H1 (cell line): ENCODE data around the gene WNK4. TPM values are rescaled to one million over a fixed set of nuclear protein-coding genes. Genes with fewer than 3 reads are reported as not detected.

Experiments
- CTCF ChIA-PET: fragments of 300-600 bp; sonication (Branson Sonifier 250); formaldehyde crosslinking; loops from one replicate; lab custom pipeline; 2021; ENCODE audit not compliant: partially characterized antibody; lab: Charles Lee
- POLR2A ChIA-PET: fragments of 300-600 bp; sonication (Branson Sonifier 250); formaldehyde crosslinking; loops from one replicate; lab custom pipeline; 2021; ENCODE audit warnings: inconsistent platforms; ENCODE audit not compliant: partially characterized antibody; lab: Charles Lee
- DNase-seq, 2 experiments: peaks; one replicate each; pipeline versions ENCODE4 v3.0.0 to v3.0.0-alpha.2; 2010 to 2022; ENCODE audit warnings: low spot score in 2 of 2, low read depth in 1 of 2, mixed read lengths in 1 of 2
- FAIRE-seq: peaks from 2 replicates; lab custom pipeline; 2011; peaks lifted over from hg19 to GRCh38; lab: Jason Lieb, UNC
- H2AFZ ChIP-seq: 2 replicates; pipeline ENCODE4 v1.8.1; 2012; ENCODE audit warnings: low read length, inconsistent platforms
- H2AK5ac ChIP-seq: 2 replicates; pipeline ENCODE4 v1.6.1; 2013; ENCODE audit warnings: low read depth, low read length
- H2BK120ac ChIP-seq: replicated peaks from 2 replicates; pipeline ENCODE3; 2013; ENCODE audit warnings: low read depth, low read length, inconsistent platforms
- H2BK12ac ChIP-seq: 2 replicates; pipeline ENCODE4 v1.6.1; 2013; ENCODE audit warnings: low read depth, low read length
- H2BK15ac ChIP-seq: 2 replicates; pipeline ENCODE4 v1.6.1; 2013; ENCODE audit warnings: low read length
- H2BK20ac ChIP-seq: 2 replicates; pipeline ENCODE4 v1.6.1; 2013; ENCODE audit warnings: low read length
- H2BK5ac ChIP-seq: 2 replicates; pipeline ENCODE4 v1.6.1; 2013; ENCODE audit warnings: low read depth, low read length
- H3K14ac ChIP-seq: 2 replicates; pipeline ENCODE4 v1.6.1; 2013; ENCODE audit warnings: inconsistent platforms; ENCODE audit not compliant: insufficient read length
- H3K18ac ChIP-seq: 2 replicates; pipeline ENCODE4 v1.6.1; 2013; ENCODE audit warnings: low read length; ENCODE audit errors: extremely low read depth
- H3K23ac ChIP-seq: 2 replicates; pipeline ENCODE4 v1.6.1; 2013; ENCODE audit warnings: inconsistent platforms; ENCODE audit not compliant: insufficient read length
- H3K23me2 ChIP-seq: 2 replicates; pipeline ENCODE4 v1.6.1; 2013; ENCODE audit warnings: low read depth, low read length
- H3K27ac ChIP-seq: 2 replicates; pipeline ENCODE4 v1.6.1; 2011; ENCODE audit warnings: low read depth, low read length, inconsistent platforms
- H3K27me3 ChIP-seq, 4 experiments: replicated peaks in 1 of 4; 1 replicate in 1 of 4; 2 replicates in 3 of 4; pipeline versions ENCODE4 v1.6.1 to v1.8.1; 2011 to 2013; ENCODE audit warnings: low read length in 3 of 4, mild to moderate bottlenecking in 3 of 4, inconsistent platforms in 2 of 4, mixed read lengths in 2 of 4, moderate library complexity in 1 of 4; ENCODE audit not compliant: control insufficient read depth in 3 of 4, insufficient read depth in 3 of 4; ENCODE audit errors: extremely low read depth in 1 of 4
- H3K36me3 ChIP-seq, 4 experiments: 2 replicates each; pipeline versions ENCODE4 v1.6.1 to v1.8.1; 2011 to 2013; ENCODE audit warnings: mild to moderate bottlenecking in 4 of 4, low read length in 3 of 4, moderate library complexity in 2 of 4, control low read depth in 1 of 4, inconsistent platforms in 1 of 4; ENCODE audit not compliant: insufficient read depth in 4 of 4, control insufficient read depth in 2 of 4
- H3K4ac ChIP-seq: replicated peaks from 2 replicates; pipeline ENCODE3; 2013; ENCODE audit warnings: low read length, low read depth, mixed read lengths, inconsistent platforms; ENCODE audit not compliant: insufficient read length
- H3K4me1 ChIP-seq, 4 experiments: replicated peaks in 1 of 4; 1 replicate in 1 of 4; 2 replicates in 3 of 4; pipeline versions ENCODE4 v1.6.1 to v1.8.1; 2011 to 2013; ENCODE audit warnings: low read length in 3 of 4, inconsistent platforms in 2 of 4, mixed read lengths in 1 of 4; ENCODE audit not compliant: insufficient read depth in 4 of 4, control insufficient read depth in 3 of 4
- H3K4me2 ChIP-seq, 2 experiments: 2 replicates each; pipeline versions ENCODE4 v1.6.1 to v1.8.1; 2011 to 2013; ENCODE audit warnings: low read depth in 2 of 2, low read length in 2 of 2, control low read depth in 1 of 2, inconsistent platforms in 1 of 2, mild to moderate bottlenecking in 1 of 2; ENCODE audit not compliant: insufficient read depth in 1 of 2
- H3K4me3 ChIP-seq, 4 experiments: fragments of 200-600, 300-600 bp in 1 of 4; sonication (generic), shearing (Covaris generic), sonication (Bioruptor Twin) in 1 of 4; 2 replicates each; pipeline versions ENCODE4 v1.5.1 to v1.8.1; 2011 to 2016; ENCODE audit warnings: low read length in 4 of 4, low read depth in 3 of 4, control low read depth in 2 of 4, inconsistent platforms in 2 of 4, mild to moderate bottlenecking in 2 of 4, mixed read lengths in 1 of 4, moderate library complexity in 1 of 4; ENCODE audit not compliant: insufficient read depth in 2 of 4; ENCODE audit errors: extremely low read depth in 1 of 4
- H3K56ac ChIP-seq: replicated peaks from 2 replicates; pipeline ENCODE3; 2013; ENCODE audit warnings: low read depth, mild to moderate bottlenecking, mixed read lengths, low read length, inconsistent platforms; ENCODE audit not compliant: insufficient read length
- H3K79me1 ChIP-seq: 2 replicates; pipeline ENCODE4 v1.6.1; 2013; ENCODE audit warnings: low read depth, low read length, control low read depth
- H3K79me2 ChIP-seq, 2 experiments: 2 replicates each; pipeline versions ENCODE4 v1.6.1 to v1.8.1; 2012 to 2013; ENCODE audit warnings: low read length in 2 of 2, mild to moderate bottlenecking in 2 of 2, inconsistent platforms in 1 of 2; ENCODE audit not compliant: insufficient read depth in 2 of 2, control insufficient read depth in 1 of 2
- H3K9ac ChIP-seq, 4 experiments: replicated peaks in 1 of 4; 1 replicate in 1 of 4; 2 replicates in 3 of 4; pipeline versions ENCODE4 v1.6.1 to v1.8.1; 2011 to 2013; ENCODE audit warnings: low read depth in 3 of 4, low read length in 3 of 4, control low read depth in 2 of 4, mild to moderate bottlenecking in 2 of 4, moderate library complexity in 2 of 4, inconsistent platforms in 1 of 4; ENCODE audit errors: extremely low read depth in 1 of 4
- H3K9me3 ChIP-seq, 2 experiments: 2 replicates each; pipeline versions ENCODE4 v1.6.1 to v1.8.1; 2012 to 2013; ENCODE audit warnings: mild to moderate bottlenecking in 2 of 2, moderate library complexity in 2 of 2, control low read depth in 1 of 2, inconsistent platforms in 1 of 2, low read depth in 1 of 2, low read length in 1 of 2, mixed read lengths in 1 of 2; ENCODE audit not compliant: insufficient read depth in 2 of 2
- H4K20me1 ChIP-seq, 2 experiments: replicated peaks in 1 of 2; 2 replicates each; pipeline versions ENCODE3 to v1.8.1; 2011 to 2013; ENCODE audit warnings: inconsistent platforms in 2 of 2, low read length in 2 of 2, mild to moderate bottlenecking in 1 of 2; ENCODE audit not compliant: insufficient read depth in 2 of 2, control insufficient read depth in 1 of 2
- H4K5ac ChIP-seq: 2 replicates; pipeline ENCODE4 v1.6.1; 2013; ENCODE audit warnings: low read length, low read depth, mixed read lengths, inconsistent platforms; ENCODE audit not compliant: insufficient read length
- H4K8ac ChIP-seq: 2 replicates; pipeline ENCODE4 v1.8.0; 2013; ENCODE audit warnings: mild to moderate bottlenecking, moderate library complexity, low read length, inconsistent platforms; ENCODE audit not compliant: insufficient read depth; ENCODE audit errors: extremely low read depth
- H4K91ac ChIP-seq: replicated peaks from 2 replicates; pipeline ENCODE3; 2013; ENCODE audit warnings: low read length, mixed read lengths, inconsistent platforms; ENCODE audit not compliant: insufficient read length
- CBX8 ChIP-seq: fragments of 300-800, 300-1000 bp; sonication (generic); IDR thresholded peaks from 2 replicates; pipeline ENCODE4 v1.7.1; 2016; ENCODE audit warnings: low read depth, low read length, borderline replicate concordance
- CHD2 ChIP-seq: IDR thresholded peaks from 2 replicates; pipeline ENCODE4 v1.6.1; 2012; ENCODE audit warnings: low read length, improper control_type of control experiment
- HDAC2 ChIP-seq, 2 experiments: fragments of 300-600 bp in 1 of 2; sonication (generic) in 1 of 2; IDR thresholded peaks; 2 replicates each; pipeline ENCODE4 v1.6.1; 2011 to 2012; ENCODE audit warnings: low read depth in 2 of 2, low read length in 2 of 2, mild to moderate bottlenecking in 2 of 2, moderate library complexity in 2 of 2, borderline replicate concordance in 1 of 2, inconsistent platforms in 1 of 2
- JUN ChIP-seq: IDR thresholded peaks from 2 replicates; pipeline ENCODE4 v1.6.1; 2011; ENCODE audit warnings: low read depth, mild to moderate bottlenecking, improper control_type of control experiment, low read length
- NRF1 ChIP-seq: IDR thresholded peaks from 2 replicates; pipeline ENCODE4 v1.6.1; 2011; ENCODE audit warnings: mild to moderate bottlenecking, low read depth, low read length, improper control_type of control experiment
- PHF8 ChIP-seq: fragments of 200-600 bp; sonication (generic); conservative IDR thresholded peaks from 2 replicates; pipeline ENCODE4 v1.7.1; 2012; ENCODE audit warnings: low read depth, mild to moderate bottlenecking, inconsistent platforms, low read length, moderate library complexity
- POU5F1 ChIP-seq: IDR thresholded peaks from 2 replicates; pipeline ENCODE4 v1.6.1; 2011; ENCODE audit warnings: low read depth, mild to moderate bottlenecking, low read length, moderate library complexity
- RBBP5 ChIP-seq: IDR thresholded peaks from 2 replicates; pipeline ENCODE4 v1.7.1; 2012; ENCODE audit warnings: low read depth, mild to moderate bottlenecking, inconsistent platforms, low read length, moderate library complexity, borderline replicate concordance
- SAP30 ChIP-seq: fragments of 300-600 bp; sonication (generic); IDR thresholded peaks from 2 replicates; pipeline ENCODE4 v1.7.1; 2012; ENCODE audit warnings: low read length, moderate library complexity, mild to moderate bottlenecking, inconsistent platforms; ENCODE audit not compliant: insufficient read depth, insufficient replicate concordance
- SIN3A ChIP-seq, 2 experiments: IDR thresholded peaks in 1 of 2; conservative IDR thresholded peaks in 1 of 2; 2 replicates each; pipeline ENCODE4 v1.6.1; 2011 to 2012; ENCODE audit warnings: low read length in 2 of 2, improper control_type of control experiment in 1 of 2, low read depth in 1 of 2, mild to moderate bottlenecking in 1 of 2
- WGBS, 2 experiments: shearing (Covaris generic) in 1 of 2; methylation state at CpG; one replicate each; pipeline versions ENCODE4 v1.1.6 to v1.1.7; 2013 to 2015; ENCODE audit warnings: low lambda C conversion rate in 2 of 2, mixed read lengths in 2 of 2, inconsistent platforms in 1 of 2, low coverage in 1 of 2, missing lambda C conversion rate in 1 of 2; ENCODE audit not compliant: insufficient replicate concordance in 2 of 2, insufficient coverage in 1 of 2, insufficient read length in 1 of 2; ENCODE audit errors: extremely low coverage in 1 of 2, missing lambda C conversion rate in 1 of 2; 5-methylcytosine and 5-hydroxymethylcytosine counted together
- polyA plus RNA-seq, 7 experiments: library from polyadenylated mRNA; depleted of rRNA in 3 of 7; stranded (reverse) in 5 of 7; unstranded in 2 of 7; fragments of >200 nt in 5 of 7; fragments of 200-250 nt in 2 of 7; gene quantifications; 1 replicate in 5 of 7; 2 replicates in 1 of 7; 4 replicates in 1 of 7; pipeline versions ENCODE4 v1.2.1 to v1.2.3, GENCODE V29; 2011 to 2013; ENCODE audit warnings: missing spikeins in 2 of 7, mixed read lengths in 2 of 7
- total RNA-seq: library from RNA; stranded (reverse); fragmentation: NEBNext Ultra II Directional; extraction: Animal tissue kit (Norgen Biotek cat#: 25700); gene quantifications from 2 replicates; pipeline ENCODE4 v1.2.1, GENCODE V29; 2021

WNK4 gene
- total and polyA plus RNA-seq, 2 of the 8 experiments (the other 6 are each of a cell fraction or from before 2014, with no cell fraction given): 0.21 to 1.7 TPM

DNA sequence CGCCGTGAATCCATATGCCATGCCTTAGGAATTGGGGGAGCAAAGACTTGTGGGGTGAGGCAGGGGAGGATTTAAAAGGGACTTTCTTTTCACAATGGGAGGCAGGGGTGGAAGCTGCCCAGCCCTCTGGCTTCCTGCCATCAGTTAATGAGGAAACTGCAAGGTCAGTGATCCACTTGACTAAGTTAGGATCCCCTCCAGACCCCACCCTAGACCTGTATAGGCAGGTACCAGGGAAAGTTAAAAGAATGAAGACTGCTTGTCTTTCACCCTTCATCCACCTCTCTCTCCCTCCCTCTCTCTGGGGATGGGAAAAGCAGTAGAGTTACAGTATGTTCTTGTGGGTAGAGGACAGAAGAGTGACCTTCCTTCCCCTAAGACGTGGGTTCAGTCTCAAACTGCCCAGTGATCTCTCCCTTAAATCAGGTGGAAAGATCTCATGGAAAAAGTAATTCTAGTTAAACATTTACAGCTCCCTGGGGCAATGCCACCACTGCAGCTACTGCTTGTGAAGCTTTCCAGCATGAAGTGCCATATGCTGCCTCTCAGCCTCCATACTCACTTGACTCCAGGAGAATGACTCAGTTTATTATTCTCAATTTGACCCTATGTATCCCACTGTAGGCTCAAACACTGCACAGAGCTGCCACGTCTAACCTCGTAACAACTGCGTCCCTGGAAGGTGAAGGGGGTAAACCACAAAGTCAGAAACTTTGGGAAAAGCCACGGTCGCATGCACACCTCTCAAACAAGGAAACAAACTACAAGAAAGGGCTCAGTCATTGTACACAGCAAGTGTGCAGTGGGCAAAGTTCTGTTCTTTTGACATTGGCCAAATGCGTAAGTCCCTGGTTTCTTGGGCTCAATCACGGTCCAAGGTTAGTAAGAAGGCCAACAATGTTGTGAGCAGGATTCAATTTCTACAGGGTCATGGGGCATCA lies 16.9 kb downstream of the WNK4 start:
- Histone ChIP-seq H2BK15ac (no peak overlapping the region), H2BK120ac (no peak overlapping the region), H3K56ac (no peak overlapping the region), H3K27me3 (peaks cover 0 to 11% (median 8%) of the 10 kb centered on the region in 4 experiments; a peak in 6 of 7 replicates), H4K5ac (no peak overlapping the region), H3K79me2 (peaks cover 0 to 6% of the 10 kb centered on the region in 2 experiments; a peak in 2 of 4 replicates), H2BK20ac (no peak overlapping the region), H4K91ac (no peak overlapping the region), H3K4me1 (peaks cover 3 to 5% (median 4%) of the 10 kb centered on the region in 4 experiments; a peak in 6 of 7 replicates), H3K79me1 (no peaks in the 10 kb centered on the region; the same call in 1 of the 2 replicates), H2AFZ (no peak overlapping the region), H3K4ac (no peak overlapping the region), H3K18ac (no peak overlapping the region), H3K9ac (peak overlapping the region in 3 of 4 experiments; percentile 89 to 93 (median 90); a peak in 3 of 7 replicates), H2BK5ac (no peak overlapping the region), H4K20me1 (peaks cover 0 to 2% of the 10 kb centered on the region in 2 experiments), H3K4me3 (peak overlapping the region; percentile 90 to 100 (median 98)), H3K14ac (no peak overlapping the region), H3K23me2 (no peaks in the 10 kb centered on the region), H3K4me2 (peak overlapping the region; percentile 85 to 95), H2AK5ac (no peak overlapping the region), H3K27ac (no peak overlapping the region), H3K9me3 (peaks cover 5 to 8% of the 10 kb centered on the region in 2 experiments; a peak in 3 of 4 replicates), H4K8ac (no peak overlapping the region), H2BK12ac (no peak overlapping the region), H3K36me3 (no peaks in the 10 kb centered on the region), H3K23ac (no peak overlapping the region)
- POLR2A ChIA-PET: interaction anchor here (0.5 to 3.1 kb wide), 9 partner anchors 8 to 248 kb away, joined by 3 to 17 read pairs (median 3); partner anchors contain the start of gene WNK4
- FAIRE-seq: no peak
- WGBS, 2 experiments: 89% methylated on average over 10 of the region's 10 CpGs; no CpG with 5 or more reads in 1 of the 2 experiments
- CTCF ChIA-PET: interaction anchor here (0.8 to 2.1 kb wide), 10 partner anchors 20 to 219 kb away, joined by 3 to 7 read pairs (median 4); no protein-coding TSS in a partner anchor
- no peak for DNase-seq
- no peak for TF ChIP-seq CHD2
- TF ChIP-seq SIN3A (conservative IDR thresholded peaks at IDR 0.05 in 1 of 2, IDR thresholded peaks at IDR 0.05 in 1 of 2; ENCODE audit: low read depth in 1 of 2, low read length in 2 of 2): no peak
- no peak for TF ChIP-seq RBBP5
- no peak for TF ChIP-seq HDAC2 (IDR thresholded peaks at IDR 0.05; ENCODE audit: borderline replicate concordance in 1 of 2, low read depth in 2 of 2, low read length in 2 of 2)
- no peak for TF ChIP-seq POU5F1
- TF ChIP-seq PHF8: no peak
- TF ChIP-seq JUN: no peak
- no peak for TF ChIP-seq NRF1
- no peak for TF ChIP-seq SAP30
- TF ChIP-seq CBX8: no peak
